Right kidney (tissue), 1 donor: ENCODE measurements around the gene SSBP3.
A peak's percentile ranks its signal among the peaks of the same experiment; 100 is the strongest.
"Not testable (repeated sequence)": the region's sequence is repeated elsewhere in the genome, so short reads cannot be mapped to it uniquely, and the experiment has no call there.

Experiments
- DNase-seq: peaks from one replicate; pipeline ENCODE4 v3.0.0-alpha.2; 2016

Gene SSBP3

DNA sequence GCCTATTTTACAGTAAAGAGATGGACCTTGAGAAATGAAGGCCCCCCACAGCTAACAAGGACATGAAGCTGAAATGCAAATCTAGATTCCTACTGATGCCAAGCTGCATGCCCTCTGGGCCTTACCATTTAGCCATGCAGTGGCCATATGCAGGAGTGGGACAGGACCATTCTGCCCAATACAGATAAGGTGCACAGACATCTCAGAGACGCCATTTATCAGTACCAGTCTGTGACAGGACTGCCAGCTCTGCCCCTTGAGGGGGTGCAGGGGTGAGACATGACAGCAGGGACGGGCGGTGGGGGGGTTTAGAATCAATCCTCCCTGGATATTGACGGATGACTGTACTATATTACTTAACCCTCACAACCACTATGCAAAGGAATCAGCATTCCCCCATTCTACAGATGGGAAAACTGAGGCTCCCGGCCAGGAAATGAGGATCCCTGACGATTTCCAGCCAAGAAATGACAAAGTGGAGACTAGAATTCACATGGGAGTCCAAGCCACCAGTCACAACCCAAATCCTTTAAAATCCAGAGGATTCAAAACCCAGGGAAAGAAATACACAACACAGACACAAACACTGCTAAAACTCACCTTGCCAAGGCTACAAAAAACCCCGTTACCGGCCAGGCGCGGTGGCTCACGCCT is 10.8 kb downstream of the SSBP3 start:
- DNase-seq = no peak

DNA sequence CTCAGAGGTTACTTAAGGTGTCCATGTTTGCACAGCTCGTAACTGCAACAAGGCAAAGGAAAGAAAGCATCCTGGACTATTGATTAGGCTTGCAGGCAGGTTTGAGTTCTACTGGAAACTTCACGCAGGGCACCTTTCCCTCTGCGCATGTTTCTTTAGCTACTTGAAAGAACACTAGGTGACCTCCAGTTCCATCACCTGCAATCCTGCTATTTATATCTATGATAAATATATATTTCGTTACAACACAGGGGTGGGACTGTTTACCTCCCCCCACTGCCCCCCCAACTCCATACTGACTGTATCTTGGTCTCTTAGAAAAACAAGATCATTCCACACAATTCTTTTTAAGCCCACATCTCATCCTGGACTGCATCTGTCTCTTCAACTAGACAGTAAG is 12.1 kb downstream of the SSBP3 start:
- DNase-seq = no peak

DNA sequence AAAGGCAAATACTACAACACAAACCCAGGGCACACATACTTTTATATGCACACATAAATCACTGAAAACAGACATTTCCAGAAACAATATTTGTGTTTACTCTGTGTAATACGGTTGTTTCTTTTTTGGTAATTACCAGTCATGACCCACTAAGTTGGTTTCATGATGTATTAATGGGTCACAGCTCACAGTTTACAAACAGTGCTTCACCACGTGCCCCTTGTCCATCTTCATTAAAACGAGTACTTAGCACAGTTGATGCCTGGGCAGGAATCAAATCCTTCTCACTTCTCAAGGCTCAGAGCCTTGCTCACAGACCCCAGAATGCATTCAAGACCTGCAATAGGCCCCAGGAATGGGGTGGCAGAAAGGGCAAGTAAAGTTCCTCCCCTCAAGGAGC is 13.8 kb downstream of the SSBP3 start:
- DNase-seq = no peak

DNA sequence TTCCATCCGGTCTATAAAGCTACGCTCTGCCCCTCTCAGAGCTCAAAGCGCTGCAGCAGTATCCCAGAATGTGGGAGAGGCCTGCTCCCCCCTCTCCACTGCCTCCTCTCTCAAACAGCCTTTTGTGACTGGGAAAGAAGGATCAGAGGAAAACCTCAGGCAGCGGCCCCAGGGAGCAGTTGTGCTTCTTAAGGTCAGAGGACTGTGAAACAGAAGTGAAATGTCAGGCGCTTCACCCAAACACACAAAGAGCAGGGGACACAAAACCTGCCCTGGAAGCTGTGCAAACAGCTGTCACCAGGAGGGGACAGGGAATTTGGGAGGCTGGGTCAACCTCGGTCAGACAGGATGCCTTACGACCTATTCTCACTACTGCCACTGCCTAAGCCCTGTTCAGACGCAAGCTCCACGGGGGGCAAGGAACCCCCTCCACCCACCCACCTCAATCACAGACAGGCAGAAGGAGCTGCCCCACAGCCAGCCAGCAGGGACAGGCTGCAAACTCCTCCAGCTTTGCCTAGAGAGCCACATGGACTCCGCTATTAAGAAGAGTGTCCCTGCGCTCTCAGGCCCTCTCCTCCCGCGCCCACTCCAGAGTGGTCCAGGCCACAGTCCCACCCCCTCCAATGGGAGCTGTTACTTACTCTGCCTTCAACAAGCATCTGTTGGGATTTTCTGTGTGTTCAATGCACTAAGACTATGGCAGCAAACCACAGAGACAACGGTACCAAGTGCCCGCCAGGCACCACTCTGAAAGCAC is 14.6 kb downstream of the SSBP3 start:
- DNase-seq = no peak

DNA sequence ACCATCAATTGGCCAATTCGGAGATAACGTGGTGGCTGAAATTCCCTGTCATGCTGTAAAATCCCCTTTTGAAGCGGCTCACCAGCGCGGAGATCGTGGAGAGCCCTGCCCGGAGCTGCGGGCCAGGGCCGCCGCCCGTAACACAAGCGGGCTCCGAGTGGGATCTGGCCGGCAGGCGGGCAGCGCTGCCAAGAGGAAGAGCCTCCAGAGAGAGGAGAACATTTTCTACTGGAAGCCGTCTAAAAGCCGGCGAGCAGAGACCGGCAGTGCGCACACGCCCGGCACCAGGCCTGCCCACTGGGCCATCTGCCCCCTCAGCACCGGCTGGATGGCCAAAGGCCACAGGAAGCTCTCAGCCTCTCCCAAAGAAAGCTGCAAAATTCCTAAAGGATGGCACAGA is 15.5 kb downstream of the SSBP3 start:
- no peak for DNase-seq

DNA sequence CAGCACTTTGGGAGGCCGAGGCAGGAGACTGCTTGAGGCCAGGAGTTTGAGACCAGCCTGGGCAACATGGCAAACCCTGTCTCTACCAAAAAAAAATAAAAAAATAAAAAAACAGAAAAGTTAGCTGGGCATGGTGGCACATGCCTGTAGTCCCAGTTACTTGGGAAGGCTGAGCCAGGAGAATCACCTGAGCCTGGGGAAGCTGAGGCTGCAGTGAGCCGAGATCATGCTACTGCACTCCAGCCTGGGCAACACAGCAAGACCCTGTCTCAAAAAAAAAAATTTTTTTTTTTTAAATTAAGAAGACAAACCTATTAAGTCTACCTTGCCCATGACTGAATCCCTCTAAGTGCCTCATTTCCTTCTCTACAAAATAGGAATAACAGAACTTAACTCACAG is 16.6 kb downstream of the SSBP3 start:
- not testable (repeated sequence) for DNase-seq

DNA sequence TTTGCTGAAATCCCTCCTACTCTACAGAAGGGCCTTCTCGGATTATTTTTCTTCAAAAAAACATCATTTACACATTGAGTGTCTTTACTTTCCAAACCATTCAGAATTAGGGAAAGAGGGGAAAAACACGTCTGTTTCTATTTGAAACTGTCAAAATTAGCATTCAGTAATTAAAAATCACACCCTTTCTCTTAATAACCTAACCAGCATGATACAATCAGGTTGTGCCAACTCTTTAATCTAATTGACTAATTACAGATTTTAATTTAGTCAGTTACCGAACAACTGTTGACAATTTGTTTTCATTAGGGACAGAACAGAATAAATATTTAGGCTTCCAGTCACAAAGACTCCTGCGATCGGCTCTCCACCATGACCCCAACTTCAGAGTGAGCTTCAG is 18.8 kb downstream of the SSBP3 start:
- DNase-seq = no peak

DNA sequence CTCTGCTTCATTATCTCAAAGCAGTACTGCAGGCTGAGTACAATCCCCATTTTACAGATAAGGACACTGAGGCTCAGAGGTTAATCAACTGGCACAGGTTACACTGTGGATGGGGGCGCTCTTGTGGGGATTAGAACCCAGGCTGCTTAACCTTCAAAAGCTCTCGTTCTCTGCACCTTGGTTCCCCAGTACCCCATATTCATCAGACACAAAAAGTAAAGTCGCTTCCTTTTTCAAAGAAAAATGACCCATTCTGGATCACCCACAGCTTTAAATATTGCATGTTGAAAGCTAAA is 20.5 kb downstream of the SSBP3 start:
- no peak for DNase-seq

DNA sequence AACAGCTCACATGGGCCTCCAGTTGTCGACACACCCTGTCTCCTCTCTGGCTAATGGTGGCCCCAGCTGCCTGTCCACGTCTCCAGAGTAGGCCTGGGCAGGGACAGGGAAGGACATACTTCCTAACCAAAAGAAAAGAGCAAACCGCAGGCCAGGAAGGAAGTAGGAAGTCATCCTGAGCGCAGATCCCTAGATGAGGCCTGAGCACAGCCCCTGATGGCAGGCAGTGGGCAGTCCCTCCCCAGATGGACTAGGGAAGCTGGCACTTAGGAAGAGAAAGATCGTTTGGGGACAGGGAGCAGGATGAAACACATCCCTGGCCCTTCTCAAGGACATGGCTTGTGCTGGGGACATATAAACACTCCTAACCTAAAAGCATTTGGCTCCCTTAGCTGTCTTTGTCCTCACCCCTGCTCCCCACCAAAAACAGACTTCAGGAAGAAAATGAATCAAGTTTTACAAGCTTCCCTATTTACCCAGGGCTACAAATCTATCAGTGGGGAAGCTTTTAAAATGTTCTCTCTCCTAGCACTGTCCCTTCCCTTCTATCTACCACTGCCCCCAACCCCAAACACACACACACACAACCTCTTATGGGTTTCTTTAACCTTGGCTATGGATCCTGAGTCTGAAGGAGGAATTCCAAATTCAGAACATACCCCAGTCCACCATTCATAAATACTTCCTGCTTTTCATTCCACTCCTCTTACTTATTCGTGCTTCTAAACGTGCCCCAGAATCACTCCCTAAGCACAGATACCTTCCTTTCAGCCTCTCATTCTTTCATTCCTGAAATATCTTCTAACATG is 21.1 kb downstream of the SSBP3 start:
- no peak for DNase-seq

DNA sequence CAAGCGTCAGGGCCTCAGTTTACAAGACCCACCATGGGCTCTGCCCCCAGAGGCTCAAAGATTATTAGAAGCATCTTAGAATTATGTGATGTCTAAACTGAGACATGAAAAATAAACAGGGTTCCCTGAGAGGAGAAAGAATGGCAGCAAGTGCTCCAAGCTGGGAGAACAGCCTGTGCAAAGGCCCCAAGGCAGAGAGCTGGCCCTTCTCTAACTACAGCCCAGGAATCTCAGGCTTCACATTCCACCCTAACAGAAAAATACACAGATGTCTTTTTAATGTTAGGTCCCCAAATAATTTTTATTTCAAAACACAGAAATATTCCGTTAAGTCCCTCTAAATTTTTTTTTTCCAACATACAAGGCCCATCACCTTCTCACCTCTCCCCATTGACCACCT is 21.7 kb downstream of the SSBP3 start:
- no peak for DNase-seq

DNA sequence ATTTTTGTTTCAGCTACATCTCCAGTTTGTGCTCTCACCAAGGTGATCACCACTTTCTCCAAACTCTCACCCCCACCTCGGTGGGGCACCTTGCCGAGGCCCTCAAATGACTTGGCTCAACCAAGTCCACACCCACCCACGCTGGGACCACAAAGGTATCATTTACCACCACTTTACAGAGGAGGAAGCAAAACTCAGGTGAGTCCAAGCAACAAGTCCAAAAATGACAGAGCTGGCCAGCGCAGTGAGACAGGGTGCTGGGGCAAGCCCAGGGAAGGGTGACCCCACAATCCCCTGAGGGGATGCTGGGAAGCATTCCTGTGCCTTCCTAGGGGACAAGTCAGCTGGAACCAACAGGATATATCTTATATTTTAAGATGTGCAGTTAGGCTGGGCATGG is 24.7 kb downstream of the SSBP3 start:
- DNase-seq = no peak

DNA sequence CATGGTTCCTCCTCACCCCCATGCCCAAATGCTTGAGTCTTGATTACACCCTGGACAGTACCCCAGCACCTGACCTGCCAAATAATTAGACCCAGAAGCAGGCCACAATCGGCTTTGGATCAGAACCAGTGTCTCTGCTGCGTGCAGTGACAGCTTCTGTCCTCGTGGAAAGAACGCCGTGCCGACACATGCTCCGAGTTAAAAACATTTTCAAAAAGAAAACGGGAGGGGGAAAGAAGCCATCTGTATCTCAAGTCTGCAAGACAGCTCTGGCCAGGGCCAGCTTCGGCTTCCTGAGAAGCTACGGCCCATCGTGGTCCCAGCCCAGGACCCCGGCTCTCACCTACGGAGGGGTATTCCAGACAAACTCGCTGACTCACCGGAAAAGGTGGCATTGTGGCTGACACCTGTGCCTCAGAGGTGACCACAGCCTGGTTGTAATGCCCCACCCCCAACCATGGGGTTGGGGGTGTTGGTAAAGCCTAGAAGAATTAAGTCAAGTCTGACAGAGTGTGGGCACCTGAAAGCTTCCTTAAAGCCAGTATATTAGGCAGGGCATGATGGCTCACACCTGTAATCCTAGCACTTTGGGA is 25.8 kb downstream of the SSBP3 start:
- no peak for DNase-seq

DNA sequence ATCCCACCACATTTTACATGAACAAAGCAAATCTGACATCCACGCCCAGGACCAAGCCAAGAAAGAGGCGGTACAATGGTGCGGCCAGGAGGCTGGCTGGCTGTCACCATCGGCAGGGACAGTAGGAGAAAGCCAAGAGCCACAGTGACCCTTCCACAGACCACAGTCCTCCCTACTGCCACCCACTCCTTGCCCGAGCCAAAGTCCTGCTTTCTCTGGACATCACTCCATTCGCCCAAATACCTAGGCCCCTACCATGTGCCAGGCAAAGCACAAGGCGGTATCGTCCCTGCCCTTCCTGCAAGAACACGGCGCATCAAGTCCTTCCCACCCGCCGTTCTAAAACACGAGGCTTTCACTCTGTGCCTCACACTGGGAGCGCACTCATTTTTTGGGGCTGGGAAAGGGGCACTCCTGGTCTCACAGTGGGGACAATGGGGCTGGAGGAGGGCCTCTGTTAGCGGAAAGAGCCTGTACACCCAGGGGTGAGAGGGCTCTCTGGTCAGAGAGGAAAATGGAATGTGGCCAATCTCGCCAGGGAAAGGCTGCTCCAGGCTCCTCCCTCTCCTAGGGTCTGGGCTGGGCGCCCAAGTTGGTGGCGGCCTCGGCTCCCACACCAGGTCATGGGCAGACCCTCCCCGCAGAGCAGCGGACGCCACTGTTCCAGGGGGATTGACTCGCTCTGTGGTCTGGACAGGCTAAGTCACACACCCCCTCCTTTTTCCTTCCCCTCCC is 26.5 kb downstream of the SSBP3 start:
- no peak for DNase-seq

DNA sequence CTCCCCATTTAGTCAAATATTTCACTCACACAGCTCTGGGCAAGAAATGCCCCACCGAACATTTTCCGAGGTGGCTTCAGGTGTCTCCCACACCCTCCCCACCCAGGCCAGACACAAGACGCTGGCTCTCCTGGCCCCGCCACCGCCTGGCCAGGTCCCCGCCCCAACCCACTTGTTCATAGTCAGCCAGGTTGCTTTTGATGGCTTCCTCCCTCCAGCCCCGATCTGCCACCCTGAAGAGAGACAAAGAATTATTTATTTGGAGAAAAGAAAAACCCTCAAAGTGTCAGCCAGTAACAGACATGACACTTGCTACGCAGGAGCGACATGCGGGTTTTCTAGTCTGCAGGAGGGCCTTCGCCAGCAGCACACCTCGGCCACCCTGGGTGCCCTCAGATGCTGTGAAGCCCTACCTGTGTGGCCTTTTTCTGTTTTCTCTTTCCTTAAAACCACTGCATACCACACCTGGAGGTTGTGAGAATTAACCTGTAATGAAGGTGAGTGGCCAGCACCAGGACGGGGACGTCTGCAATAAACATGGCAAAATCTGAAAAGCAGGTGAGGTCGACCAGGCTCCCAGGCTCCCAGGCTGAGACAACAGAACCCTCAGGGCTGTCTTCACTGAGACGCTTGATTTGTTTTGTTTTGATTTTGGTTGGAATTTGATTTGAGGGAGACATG is 27.2 kb downstream of the SSBP3 start:
- peak; percentile 52 for DNase-seq

DNA sequence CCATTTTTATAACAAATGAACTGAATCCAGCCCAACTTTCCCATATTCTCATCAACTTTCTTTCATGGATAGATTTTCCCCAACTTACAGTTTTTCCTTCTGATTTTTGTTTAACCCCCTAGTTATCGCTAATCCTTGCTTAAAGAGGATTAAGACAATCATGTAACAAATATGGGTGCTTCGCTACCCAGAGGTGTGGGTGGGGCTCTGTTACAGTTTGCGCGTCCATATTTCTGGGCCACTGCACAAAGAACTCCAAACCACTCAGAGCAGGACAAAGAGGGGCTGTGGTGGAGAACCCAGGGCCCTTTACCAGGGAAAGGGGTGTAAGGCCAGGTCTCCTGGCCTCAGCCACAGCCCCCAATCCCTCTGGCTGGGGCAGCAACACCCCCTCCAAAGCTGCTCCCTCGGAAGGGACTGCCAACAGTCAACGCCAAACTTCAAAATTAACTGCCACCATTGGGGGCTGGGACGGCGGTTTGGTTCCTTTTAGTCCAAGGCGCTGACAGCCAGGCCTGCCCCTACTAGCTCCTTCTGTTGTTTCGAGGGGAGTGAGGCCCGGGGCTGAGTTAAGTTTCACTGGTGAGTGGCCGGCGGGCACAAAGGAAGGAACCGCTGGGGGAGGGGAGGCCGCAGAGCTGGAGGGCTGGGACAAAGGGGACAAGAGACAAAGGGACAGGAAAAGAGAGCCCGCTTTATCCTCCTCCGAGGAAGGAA is 27.9 kb downstream of the SSBP3 start:
- DNase-seq = peak; percentile 63

DNA sequence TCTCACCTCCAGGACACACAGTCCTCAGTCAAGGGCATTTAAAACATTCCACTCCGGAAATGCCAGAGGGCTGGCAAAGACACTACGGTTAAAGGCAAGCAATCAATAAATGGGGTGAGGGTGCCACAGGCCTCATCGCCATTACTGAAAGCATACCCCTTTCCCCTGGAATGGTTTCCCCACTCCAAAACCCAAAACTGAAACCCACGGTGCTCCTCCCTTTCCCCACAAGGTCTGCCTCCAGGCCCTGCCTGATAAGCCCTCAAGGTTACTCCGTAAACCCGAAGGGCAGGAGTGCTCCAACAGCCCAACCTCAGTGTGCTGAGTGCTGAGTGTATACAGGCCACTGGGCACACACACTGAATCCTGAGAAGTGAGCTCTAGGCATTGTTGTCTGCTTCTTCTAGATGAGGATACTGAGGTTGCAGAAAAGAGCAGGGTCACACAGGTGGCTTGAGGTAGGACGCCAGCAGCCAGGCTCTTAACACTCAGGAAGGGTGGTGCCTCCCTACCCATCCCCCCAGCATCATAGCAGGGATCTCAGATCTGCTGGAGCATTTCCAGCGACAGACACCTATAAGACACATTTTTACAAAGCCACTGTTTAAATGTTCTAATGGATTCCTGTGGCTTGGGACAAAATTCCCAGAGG is 29.0 kb downstream of the SSBP3 start:
- no peak for DNase-seq

DNA sequence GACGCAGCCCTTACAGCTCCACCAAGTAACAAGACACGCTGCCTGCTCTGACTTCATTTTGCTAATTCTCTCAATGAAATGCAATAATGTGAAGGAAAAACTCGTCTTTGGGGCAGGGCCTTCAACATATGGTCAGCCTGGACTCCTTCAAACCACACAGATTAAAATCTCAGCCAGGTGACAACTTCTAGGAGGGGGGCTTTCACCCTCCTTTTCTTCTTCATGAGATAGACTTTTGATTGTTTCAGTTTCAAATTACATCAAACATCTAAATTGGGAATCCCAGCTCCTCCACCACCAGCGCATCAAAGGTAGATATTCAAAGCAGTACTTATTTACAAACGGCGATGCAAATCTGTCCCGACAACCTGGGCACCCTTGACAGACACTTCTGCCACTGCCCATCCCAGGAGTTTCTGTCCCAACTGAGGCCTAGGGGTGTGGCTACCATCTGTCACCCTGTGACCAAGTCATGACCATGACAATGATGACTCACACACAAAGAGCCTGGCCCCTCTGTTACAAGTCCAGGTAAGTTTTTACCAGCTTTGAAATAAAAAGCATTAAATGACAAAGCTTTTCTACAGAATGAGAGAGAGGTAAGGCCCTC is 29.7 kb downstream of the SSBP3 start:
- no peak for DNase-seq

DNA sequence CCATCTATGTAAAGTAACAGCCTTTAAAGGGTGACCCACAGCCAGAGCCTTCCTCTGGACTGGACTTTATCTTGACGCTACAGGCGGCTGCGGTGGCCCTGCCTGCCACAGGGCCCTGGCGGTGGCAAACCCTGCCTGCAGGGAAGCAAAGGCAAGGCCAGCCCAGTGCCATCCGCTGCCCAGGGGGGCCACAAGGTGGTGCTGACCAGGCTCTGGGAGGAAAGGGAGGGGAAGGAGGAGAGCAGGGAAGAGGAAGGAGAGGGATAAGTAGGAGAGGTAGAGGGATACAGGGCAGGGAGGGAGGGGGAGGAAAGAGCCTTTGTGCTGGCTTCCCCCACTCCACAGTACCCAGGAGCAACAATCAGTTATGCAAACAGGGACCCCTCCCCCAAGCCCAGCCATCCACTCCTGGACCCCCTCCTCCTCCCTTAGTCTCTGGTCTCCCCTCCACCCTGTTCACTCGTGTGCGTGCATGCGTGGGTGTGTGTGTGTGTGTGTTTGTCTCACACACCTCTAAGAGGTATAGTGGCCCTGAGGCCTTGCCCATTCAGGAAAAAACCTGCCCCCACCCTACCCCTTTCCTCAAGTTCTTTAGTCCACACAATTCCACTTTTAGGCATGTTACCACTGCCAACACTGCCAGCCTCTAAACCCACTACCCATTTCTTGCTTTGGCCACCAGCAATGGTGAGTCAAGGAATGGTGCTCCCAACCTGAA is 30.3 kb downstream of the SSBP3 start:
- DNase-seq = no peak

DNA sequence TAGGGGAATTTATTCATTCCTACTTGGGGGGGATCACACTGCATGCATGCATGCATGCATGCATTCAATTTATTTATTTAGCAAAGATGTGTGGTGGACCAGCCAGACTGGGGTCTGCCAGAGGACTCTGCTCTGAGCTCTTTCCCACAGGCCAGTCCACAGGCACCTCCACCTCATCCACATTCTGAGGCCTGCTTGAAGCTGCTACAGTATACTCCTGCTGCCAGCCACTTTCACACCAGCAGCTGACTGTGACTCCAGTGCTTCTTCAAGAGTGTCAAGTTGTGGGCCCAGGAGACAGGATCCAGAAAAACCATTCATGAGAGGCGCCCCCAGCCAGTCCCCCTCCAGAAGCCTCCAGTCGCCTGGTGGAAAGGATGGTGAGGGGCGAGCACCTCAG is 30.9 kb downstream of the SSBP3 start:
- DNase-seq = no peak

DNA sequence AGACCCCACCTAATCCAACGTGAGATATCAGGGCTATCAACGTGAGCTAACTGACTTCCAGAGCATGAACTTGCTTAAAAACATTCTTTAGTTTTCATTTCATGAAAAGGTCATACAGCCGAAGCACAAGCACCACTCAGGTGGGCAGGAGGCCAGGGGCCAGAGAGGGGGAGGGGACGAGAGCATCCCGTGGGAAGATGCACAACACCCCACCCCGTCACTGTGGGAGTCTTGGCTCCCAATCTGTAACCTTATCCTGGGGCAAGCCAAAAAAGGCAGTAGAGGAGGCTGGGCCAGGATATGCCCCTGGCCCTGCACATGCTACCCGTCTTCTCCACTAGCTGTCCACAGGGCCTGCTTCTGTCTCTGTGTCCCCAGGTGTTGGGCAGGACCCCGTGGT is 31.4 kb downstream of the SSBP3 start:
- DNase-seq = no peak
